NOMO-1 treated with dmso at 0.1 percent for 144 hours (cell line): ENCODE measurements around the gene KLK14.
A peak's percentile ranks its signal among the peaks of the same experiment; 100 is the strongest.

Source experiments
- DNase-seq: peaks from one replicate; lab custom pipeline; 2025; ENCODE audit not compliant: unreplicated experiment; lab: John Stamatoyannopoulos, UW

Gene KLK14, protein sequence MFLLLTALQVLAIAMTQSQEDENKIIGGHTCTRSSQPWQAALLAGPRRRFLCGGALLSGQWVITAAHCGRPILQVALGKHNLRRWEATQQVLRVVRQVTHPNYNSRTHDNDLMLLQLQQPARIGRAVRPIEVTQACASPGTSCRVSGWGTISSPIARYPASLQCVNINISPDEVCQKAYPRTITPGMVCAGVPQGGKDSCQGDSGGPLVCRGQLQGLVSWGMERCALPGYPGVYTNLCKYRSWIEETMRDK

DNA sequence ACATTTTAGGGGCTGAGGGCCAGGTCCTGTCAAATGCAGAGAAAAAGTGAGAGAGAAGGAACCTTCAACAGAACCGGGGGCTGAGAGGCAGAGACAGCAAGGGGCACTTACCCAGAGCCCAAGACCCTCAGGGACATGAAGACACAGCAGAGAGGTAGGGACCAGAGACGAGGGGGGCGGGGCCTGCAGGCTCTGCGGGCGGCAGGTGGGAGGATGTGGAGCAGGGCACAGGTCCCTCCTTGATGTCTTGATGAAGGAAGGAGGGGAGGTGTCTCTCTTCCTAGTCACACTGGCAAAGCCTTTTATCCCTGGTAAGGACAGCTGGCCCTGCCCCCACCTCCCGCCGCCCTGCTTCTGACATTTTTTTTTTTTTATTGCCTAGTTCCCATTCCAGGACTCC is at the start of gene KLK14:
TSS of gene KLK14 (minus strand) at position 277 of the 400 bp plus-strand sequence. CDS start at position 4, 273 bp downstream.
- no peak for DNase-seq

DNA sequence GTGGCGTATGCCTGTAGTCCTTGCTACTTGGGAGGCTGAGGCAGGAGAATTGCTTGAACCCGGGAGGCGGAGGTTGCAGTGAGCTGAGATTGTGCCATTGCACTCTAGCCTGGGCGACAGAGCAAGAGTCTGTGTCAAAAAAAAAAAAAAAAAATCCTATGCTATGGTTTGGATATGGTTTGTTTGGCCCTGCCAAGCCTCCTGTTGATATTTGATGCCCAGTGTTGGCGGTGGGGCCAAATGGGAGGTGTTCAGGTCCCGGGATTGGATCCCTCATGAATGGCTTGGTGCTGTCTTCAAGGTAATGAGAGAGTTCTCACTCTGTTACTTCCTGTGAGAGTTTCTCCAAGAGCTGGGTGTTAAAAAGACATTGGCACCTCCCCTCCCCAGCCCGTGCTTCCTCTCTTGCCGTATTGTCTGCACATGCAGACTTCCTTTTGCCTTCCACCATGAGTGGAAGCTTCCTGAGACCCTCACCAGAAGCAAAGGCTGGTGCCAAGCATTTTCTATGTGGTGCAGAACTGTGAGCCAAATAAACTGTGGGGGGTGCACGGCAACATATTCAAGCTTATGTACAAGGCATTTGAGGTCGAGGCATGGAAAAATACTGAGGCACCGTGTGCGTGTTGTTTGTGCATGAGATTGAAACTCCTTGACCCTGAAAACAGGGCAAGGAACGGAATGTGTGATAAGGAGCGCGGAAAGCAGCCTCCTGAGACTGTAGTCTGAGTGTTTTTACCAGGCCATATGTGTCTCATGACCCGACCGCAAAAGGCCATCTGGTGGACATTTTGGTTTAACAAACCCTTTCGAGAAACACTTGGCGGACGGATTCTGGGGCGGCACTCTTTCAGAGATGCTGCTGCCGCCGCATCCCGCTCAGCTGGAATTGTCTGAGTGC is 49.3 kb upstream of the KLK14 start:
- DNase-seq, result peak; percentile 73

DNA sequence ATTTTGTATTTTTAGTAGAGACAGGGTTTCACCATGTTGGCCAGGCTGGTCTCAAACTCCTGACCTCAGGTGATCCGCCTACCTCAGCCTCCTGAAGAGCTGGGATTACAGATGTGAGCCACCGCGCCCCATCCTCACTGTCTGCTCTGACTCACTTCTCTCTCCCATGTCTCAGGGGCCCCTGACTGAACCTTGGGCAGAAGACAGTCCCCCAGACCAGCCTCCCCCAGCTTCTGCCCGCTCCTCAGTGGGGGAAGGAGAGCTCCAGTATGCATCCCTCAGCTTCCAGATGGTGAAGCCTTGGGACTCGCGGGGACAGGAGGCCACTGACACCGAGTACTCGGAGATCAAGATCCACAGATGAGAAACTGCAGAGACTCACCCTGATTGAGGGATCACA is 47.0 kb upstream of the KLK14 start:
- DNase-seq, result no peak

DNA sequence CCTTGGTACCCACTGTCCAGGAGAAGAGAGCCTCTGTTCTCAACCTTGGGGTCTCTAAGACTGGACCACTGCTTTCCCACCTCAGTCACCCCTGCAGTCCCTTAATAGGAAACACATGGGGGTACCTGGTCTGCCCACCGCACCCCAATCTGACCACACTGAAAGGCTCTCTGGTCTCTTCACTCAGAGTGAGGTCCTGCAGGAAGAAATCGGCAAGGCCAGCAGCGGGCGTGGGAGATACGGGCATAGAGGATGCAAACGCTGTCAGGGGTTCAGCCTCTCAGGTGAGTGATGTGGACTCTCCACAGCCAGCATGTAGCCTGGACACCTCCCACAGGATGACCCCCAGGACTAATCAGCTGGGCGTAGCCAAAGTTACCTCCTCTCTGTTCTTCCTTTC is 45.5 kb upstream of the KLK14 start:
- DNase-seq, result no peak

DNA sequence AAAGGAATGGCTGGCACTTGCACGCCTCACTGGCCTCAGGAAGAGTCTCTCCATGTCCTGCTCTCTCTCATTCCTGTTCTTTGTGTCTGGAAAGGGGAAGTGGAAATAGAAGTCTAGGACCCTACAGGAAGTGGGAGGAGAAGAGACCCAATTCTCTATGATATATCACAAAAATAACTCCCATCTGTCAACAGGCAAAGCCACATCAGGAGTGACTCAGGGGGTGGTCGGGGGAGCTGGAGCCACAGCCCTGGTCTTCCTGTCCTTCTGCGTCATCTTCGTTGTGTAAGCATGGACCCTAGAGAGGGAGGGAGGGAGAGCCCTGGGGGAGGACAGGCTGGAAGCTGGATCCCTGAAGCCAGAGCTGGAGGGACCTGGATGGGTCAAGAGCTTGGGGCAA is 45.1 kb upstream of the KLK14 start:
- DNase-seq, result peak; percentile 83

DNA sequence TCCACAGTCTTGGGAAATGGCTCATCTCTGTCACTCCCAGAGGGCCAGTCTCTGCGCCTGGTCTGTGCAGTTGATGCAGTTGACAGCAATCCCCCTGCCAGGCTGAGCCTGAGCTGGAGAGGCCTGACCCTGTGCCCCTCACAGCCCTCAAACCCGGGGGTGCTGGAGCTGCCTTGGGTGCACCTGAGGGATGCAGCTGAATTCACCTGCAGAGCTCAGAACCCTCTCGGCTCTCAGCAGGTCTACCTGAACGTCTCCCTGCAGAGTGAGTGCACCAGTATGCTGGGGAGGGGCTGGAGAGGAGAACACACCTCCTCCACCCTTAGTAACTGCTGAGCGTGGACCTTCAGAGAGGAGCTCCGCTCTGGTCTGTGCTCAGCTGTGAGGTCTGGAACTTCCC is 44.3 kb upstream of the KLK14 start:
- no peak for DNase-seq

DNA sequence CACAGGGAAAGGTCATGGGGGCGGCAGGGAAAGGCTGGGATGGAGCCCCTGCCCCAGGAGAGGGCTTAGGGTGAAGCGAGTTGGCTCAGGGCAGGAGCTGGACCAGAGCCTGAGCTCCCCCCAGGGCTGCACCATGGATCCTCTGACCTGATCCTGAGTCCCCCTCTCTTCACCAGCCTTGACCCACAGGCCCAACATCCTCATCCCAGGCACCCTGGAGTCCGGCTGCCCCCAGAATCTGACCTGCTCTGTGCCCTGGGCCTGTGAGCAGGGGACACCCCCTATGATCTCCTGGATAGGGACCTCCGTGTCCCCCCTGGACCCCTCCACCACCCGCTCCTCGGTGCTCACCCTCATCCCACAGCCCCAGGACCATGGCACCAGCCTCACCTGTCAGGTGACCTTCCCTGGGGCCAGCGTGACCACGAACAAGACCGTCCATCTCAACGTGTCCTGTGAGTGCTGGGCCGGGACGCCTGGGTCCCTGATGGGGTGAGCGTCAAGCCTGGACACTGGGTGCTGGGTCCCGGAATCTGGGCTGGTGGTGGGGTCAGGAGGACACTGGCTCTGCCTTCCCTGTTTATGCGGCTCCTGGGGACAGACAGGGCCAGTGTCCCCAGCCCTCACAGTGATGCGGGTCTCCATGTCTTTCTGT is 42.9 kb upstream of the KLK14 start:
- DNase-seq, result no peak

DNA sequence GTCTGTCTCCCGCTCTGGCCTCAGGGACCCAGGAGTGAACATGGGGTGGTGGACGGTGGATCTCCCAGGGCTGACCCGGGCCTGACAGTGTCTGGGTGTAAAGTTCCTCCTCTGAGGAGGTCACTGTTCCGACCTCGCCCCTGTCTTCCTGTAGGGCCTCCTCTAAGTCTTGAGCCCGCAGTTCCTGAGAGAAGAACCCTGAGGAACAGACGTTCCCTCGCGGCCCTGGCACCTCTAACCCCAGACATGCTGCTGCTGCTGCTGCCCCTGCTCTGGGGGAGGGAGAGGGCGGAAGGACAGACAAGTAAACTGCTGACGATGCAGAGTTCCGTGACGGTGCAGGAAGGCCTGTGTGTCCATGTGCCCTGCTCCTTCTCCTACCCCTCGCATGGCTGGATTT is 42.0 kb upstream of the KLK14 start, which contains the start of gene SIGLEC9:
TSS of gene SIGLEC9 (plus strand) at position 178 of the 400 bp plus-strand sequence. CDS start at position 247, 69 bp downstream.
- peak; percentile 23 for DNase-seq

DNA sequence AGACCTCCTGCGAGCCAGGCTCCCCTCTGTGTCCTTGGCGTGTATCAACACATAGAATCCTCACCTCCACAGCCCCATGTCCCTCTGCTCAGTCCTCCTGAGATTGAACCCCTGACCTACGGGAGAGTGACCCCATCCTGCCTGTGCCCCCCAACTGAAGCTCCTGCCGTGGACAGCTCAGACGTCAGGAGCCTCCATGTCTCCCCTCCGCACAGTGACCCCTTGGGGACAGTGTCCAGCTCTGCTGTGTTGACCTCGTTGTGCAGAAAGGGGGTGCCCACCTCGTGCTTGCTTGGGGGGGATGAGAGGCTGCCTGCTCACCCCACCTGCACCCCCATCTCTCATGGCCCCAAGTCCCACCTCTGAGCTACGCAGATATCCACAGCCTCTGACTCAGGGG is 41.5 kb upstream of the KLK14 start:
- DNase-seq, result no peak

DNA sequence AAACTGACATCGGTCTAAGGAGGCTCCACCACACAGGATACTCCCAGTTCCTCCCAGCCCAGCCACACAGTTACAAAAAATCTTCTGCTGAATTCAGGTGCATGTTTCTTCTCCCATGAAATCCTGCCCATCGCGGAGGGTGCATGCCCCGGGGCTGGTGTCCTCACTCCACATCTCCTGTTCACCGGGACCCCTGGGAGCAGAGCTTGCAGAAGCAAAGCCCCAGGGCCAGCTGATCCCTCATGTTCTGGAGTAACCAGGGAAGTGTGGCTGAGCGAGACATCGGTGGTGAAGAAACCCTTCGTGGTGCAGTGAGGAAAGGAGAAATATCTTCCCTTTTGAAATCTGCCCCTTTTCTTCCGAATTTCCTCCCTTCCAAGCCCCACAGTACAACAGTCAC is 41.1 kb upstream of the KLK14 start:
- DNase-seq, result no peak

DNA sequence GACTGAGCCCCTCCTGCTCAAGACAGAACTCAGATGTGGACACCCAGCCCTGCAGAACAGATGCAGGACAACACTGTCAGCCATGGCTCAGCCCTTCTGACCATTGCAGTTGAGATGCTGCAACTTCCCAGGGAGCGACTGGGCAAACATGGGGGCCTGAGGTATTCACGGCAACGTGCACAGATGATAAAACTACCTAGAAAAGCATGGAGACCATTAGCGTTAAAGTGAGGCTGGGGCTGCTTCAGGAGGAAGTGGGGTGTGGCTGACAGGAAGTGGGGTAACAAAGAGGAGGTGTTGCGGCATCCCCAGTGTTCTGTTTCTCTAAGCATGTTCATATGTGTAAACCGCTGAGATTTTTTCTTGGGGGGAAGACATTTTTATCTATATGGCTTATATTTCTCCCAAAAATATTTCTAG is 40.7 kb upstream of the KLK14 start:
- peak; percentile 67 for DNase-seq

DNA sequence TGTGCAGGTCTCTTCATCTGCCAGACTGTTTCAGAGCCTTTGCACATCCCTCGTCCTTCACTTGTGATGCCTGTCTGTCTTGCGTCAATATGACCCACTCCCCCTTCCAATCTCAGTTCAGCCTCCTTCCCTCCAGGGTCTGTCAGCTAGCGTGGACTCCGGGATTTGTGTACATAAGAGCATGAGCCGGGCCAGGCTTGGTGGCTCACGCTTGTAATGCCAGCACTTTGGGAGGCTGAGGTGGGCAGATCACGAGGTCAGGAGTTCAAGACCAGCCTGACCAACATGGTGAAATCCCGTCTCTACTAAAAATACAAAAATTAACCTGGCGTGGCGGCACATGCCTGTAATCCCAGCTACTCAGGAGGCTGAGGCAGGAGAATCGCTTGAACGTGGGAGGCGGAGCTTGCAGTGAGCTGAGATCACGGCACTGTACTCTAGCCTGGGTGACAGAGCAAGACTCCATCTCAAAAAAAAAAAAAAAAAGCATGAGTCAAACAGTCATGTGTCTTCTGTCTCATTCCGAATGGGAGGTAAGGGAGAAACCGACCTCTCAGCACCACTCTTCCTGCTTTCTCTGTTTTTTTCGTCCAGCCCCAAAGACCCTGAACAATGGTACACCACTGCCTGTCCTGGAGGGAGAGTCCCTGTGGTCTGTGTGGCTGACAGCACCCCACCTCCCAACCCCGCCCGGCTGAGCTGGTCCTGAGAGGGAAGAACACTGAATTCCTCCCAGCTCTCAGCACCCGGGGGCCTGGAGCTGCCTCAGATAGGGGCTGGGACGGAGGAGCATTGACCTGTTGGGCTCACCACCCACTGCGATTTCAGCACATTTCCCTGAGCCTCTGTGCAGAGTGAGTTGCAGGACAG is 39.7 kb upstream of the KLK14 start:
- DNase-seq, result no peak

DNA sequence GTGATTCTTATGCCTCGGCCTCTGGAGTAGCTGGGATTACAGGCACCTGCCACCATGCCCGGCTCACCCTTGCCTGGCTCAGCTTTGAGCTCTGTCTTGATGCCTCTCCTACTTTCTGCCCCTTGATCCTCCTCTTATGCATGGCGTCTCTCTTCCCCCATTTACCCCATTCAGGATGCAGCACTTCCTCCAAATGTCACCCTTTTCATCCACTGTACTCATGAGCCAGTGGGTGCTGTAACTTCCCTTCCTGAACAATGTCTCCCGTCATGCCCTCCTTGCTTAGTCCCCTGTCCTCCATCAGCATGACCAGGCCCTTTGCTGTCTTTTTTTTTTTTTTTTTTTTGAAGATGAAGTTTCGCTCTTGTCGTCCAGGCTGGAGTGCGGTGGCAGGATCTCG is 38.6 kb upstream of the KLK14 start:
- no peak for DNase-seq

DNA sequence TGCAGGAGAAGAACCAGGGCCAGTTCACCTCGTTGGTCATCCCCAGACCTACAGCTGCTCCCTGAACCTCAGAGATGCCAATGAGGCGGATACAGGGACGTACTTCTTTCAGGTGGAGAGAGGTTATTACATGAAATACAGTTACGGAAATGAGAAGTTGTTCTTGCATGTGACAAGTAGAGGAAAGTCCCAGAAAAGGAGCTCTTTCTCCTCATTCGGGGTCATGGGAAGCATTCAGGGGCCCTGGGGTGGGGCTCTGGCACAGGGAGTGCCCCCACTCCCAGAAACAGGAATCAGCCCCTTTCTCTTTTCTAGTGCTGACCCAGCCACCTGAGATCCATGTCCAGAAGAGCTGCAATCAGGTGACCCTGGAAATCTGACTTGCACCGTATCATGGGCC is 37.5 kb upstream of the KLK14 start:
- DNase-seq, result no peak

DNA sequence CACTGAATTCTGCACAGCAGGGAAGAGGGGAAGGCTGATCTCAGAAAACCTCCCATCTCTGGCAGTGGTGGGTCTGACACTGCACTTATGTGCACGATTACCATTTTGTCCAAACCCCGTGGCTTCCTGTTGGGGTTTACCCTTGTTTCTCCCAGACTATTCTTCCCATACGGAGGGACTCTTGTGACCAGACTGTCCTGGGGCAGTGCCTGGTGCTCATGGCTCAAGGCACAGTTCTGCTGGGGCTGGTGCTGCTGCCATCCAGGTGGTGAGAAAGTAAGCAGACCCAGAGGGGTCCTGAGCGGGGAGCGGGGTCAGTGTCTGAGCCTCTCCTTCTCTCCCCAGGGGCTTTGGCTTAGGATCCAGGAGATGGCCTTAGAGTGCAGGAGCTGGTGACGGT is 36.9 kb upstream of the KLK14 start:
- no peak for DNase-seq

DNA sequence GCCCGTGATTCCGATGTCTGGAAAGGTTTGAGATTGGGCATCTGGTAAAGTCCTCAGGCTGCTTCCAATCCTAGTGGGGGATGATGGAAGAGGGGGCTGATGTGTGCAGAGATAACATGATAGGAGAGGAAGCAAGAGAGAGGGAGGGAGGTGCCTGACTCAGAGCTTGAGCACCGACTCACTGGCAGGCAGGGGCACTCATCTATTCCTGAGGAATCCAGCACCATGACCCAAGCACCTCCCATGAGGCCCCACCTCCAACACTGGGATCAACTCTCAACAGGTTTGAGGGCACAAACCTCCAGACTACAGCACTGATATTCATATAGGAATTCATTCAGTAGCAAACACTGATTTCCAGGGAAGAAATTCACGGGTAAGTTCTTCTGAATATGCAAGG is 36.4 kb upstream of the KLK14 start:
- DNase-seq, result no peak

DNA sequence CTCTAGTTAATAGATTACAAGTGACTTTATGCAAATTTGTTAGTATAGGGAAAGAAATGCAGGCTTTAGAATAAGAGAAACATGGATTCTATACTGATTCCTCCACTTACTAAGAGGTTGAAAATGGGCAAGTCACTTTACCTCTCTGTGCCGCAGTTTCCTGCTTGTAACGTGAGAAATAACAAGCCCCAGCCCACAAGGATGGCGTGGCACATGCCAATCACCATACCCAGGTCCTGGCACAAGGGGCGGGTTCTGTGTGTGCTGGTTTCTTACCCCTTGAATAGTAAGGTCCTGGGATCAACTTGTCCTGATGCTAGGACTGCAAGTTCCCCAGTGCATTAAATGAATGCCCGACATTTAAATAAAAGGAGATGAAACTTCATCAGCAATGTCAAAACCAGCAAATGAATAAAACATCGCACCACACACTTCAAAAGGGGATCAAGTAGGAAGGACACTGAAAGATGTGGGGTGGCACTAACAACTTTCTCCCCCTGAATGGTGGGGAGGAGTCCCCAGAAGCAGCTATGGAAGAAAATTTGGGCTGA is 34.1 kb upstream of the KLK14 start:
- no peak for DNase-seq

DNA sequence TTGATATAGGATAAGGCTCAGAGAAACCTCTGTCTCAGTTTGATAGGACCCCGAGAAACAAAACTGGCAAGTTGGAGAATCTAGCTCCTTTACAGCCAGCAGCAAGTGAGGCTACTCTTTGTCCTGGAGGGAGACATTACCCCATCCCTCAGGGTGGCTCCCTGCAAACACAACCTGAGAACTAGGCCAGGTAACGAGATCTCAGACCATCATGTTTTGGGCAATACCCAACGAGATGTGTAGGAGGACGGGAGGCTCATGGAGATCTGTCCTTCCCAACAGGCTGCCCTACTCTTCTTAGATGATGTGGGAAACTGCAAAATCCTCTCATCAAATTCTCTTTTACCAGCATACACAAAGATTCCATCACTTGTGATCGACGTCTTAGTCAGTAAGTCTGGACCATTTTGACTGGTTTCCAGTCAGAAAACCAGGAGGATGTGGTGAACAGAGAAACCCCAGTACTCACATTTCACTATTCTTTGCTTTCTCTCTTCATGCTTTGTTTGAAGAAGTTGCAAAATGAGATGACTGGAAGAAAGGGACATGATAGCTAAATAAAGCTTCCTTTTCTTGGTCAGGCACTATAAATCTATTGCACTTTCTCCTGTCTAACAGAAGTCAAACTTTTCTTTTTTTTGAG is 31.5 kb upstream of the KLK14 start:
- peak; percentile 55 for DNase-seq

DNA sequence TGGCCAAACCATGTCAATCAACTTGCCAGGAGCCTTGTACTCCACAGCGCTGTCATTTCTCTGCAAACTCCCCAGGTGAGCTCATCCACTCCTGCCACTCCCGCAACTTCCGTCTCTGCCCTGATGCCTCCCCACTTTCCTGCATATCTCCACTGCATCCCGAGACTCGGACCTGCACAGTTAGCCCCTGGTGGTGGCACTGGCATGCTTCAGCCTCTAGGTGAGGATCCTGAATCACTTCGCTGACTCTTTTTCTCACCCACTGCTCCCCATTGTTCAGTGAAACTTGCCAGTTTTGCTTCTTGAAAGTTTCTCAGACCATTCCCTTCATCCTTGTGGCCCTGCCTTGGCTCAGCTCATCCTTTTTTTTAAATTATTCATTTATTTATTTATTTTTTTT is 28.9 kb upstream of the KLK14 start:
- no peak for DNase-seq

DNA sequence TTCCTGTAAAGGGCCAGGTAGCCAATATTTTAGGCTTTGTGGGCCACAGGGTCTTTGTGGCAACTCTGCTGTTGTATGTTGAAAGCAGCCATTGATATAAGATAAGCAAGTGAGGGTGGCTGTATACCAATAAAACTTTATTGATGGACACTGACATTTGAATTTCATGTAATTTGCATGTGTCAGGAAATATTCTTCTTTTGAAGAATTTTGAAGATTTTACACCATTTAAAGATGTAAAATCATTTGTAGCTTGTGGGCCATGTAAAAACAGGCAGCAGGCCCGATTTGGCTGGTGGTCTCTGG is 27.9 kb upstream of the KLK14 start:
- no peak for DNase-seq
